Loucy (cell line): Measurements from ENCODE around the gene CRNN.

Source experiments
- H2AFZ ChIP-seq: fragments of 200-600 bp; sonication (generic); 2 replicates; pipeline ENCODE4 v1.6.0; 2016; ENCODE audit warnings: antibody characterized with exemption, mild to moderate bottlenecking, low read length, moderate library complexity
- H3F3A ChIP-seq: fragments of 200-600 bp; 2 replicates; pipeline ENCODE4 v1.6.0; 2016; ENCODE audit warnings: antibody characterized with exemption, low read depth, mild to moderate bottlenecking
- H3K27me3 ChIP-seq: fragments of 200-600 bp; sonication (generic); 2 replicates; pipeline ENCODE4 v1.6.1; 2014; ENCODE audit warnings: low read length, mild to moderate bottlenecking; ENCODE audit not compliant: insufficient read depth, poor library complexity, severe bottlenecking
- H3K36me3 ChIP-seq: fragments of 200-600 bp; sonication (generic); 2 replicates; pipeline ENCODE4 v1.6.1; 2016; ENCODE audit warnings: low read length; ENCODE audit not compliant: insufficient read depth
- H3K4me1 ChIP-seq: fragments of 200-600 bp; sonication (generic); 2 replicates; pipeline ENCODE4 v1.5.1; 2014; ENCODE audit warnings: low read length, mild to moderate bottlenecking; ENCODE audit not compliant: insufficient read depth, poor library complexity, severe bottlenecking
- H3K4me2 ChIP-seq: fragments of 200-600 bp; sonication (generic); 2 replicates; pipeline ENCODE4 v1.6.0; 2014; ENCODE audit warnings: antibody characterized with exemption, low read length, low read depth, mild to moderate bottlenecking; ENCODE audit not compliant: poor library complexity, severe bottlenecking
- H3K4me3 ChIP-seq: fragments of 200-600 bp; sonication (generic); 2 replicates; pipeline ENCODE4 v1.5.1; 2014; ENCODE audit warnings: low read length, mild to moderate bottlenecking, mixed read lengths; ENCODE audit not compliant: poor library complexity, severe bottlenecking
- H3K79me2 ChIP-seq: fragments of 200-600 bp; sonication (generic); 2 replicates; pipeline ENCODE4 v1.6.1; 2014; ENCODE audit warnings: low read length; ENCODE audit not compliant: insufficient read depth
- H3K9ac ChIP-seq: fragments of 200-600 bp; sonication (generic); 2 replicates; pipeline ENCODE4 v1.6.0; 2014; ENCODE audit warnings: mild to moderate bottlenecking, low read depth, low read length, moderate library complexity; ENCODE audit not compliant: poor library complexity, severe bottlenecking
- H3K9me2 ChIP-seq: fragments of 200-600 bp; sonication (generic); replicated peaks from 2 replicates; pipeline ENCODE4 v1.6.1; 2016; ENCODE audit warnings: low read depth, low read length, mixed read lengths
- H3K9me3 ChIP-seq: fragments of 200-600 bp; sonication (generic); 2 replicates; pipeline ENCODE4 v1.6.1; 2014; ENCODE audit warnings: mild to moderate bottlenecking, antibody characterized with exemption, low read length, low read depth; ENCODE audit not compliant: insufficient read depth
- H4K20me1 ChIP-seq: fragments of 200-600 bp; sonication (generic); 2 replicates; pipeline ENCODE4 v1.6.0; 2014; ENCODE audit warnings: antibody characterized with exemption, low read length, mild to moderate bottlenecking; ENCODE audit not compliant: insufficient read depth, poor library complexity, severe bottlenecking
- CTCF ChIP-seq: fragments of 200-600 bp; sonication (generic); conservative IDR thresholded peaks from 2 replicates; pipeline ENCODE4 v1.5.1; 2014; ENCODE audit warnings: mild to moderate bottlenecking, antibody characterized with exemption, low read length
- EZH2phosphoT487 ChIP-seq: fragments of 200-600 bp; IDR thresholded peaks from 2 replicates; pipeline ENCODE4 v1.6.1; 2018; ENCODE audit warnings: antibody characterized with exemption, mild to moderate bottlenecking, moderate library complexity, borderline replicate concordance

Gene CRNN

GRCh38 chr1:152436593-152437496 is 22.8 kb upstream of the CRNN start:
- H3K9me2 ChIP-seq: no peaks in the 10 kb centered on the region
- no peaks in the 10 kb centered on the region for H3K27me3 ChIP-seq
- no peaks in the 10 kb centered on the region for H4K20me1 ChIP-seq
- H3F3A ChIP-seq: no peaks in the 10 kb centered on the region
- H3K9me3 ChIP-seq: no peaks in the 10 kb centered on the region
- no peak overlapping the region for H2AFZ ChIP-seq
- no peak for TF ChIP-seq CTCF
- no peak for TF ChIP-seq EZH2phosphoT487
- no peak overlapping the region for H3K4me3 ChIP-seq
- H3K9ac ChIP-seq: no peak overlapping the region
- H3K36me3 ChIP-seq: no peaks in the 10 kb centered on the region
- no peaks in the 10 kb centered on the region for H3K79me2 ChIP-seq
- H3K4me2 ChIP-seq: no peak overlapping the region
- H3K4me1 ChIP-seq: no peaks in the 10 kb centered on the region

- Histone ChIP-seq H3K9me3 (no peaks in the 10 kb centered on the region; the same call in 1 of the 2 replicates), H3K4me3 (no peak overlapping the region), H3K4me1 (no peaks in the 10 kb centered on the region), H3K4me2 (no peak overlapping the region), H3K9me2 (no peaks in the 10 kb centered on the region), H2AFZ (no peak overlapping the region), H3F3A (no peaks in the 10 kb centered on the region), H3K27me3 (no peaks in the 10 kb centered on the region), H3K79me2 (no peaks in the 10 kb centered on the region), H3K36me3 (no peaks in the 10 kb centered on the region), H3K9ac (no peak overlapping the region), H4K20me1 (no peaks in the 10 kb centered on the region)
- TF ChIP-seq CTCF: no peak
Observed at GRCh38 chr1:152427458-152427857, 13.4 kb upstream of the CRNN start.

GRCh38 chr1:152426731-152427130 is 12.7 kb upstream of the CRNN start:
- no peaks in the 10 kb centered on the region for H3K9me2 ChIP-seq
- H3K79me2 ChIP-seq: no peaks in the 10 kb centered on the region
- H3F3A ChIP-seq: no peaks in the 10 kb centered on the region
- no peaks in the 10 kb centered on the region for H3K36me3 ChIP-seq
- H3K4me2 ChIP-seq: no peak overlapping the region
- no peaks in the 10 kb centered on the region for H3K27me3 ChIP-seq
- no peak overlapping the region for H3K9ac ChIP-seq
- H3K4me1 ChIP-seq: no peaks in the 10 kb centered on the region
- no peak overlapping the region for H3K4me3 ChIP-seq
- no peak for TF ChIP-seq EZH2phosphoT487
- no peak for TF ChIP-seq CTCF
- no peak overlapping the region for H2AFZ ChIP-seq
- no peaks in the 10 kb centered on the region; the same call in 1 of the 2 replicates for H3K9me3 ChIP-seq
- no peaks in the 10 kb centered on the region for H4K20me1 ChIP-seq
